GM12801 (cell line): ENCODE results near the gene TBC1D14.

Experiments
- TF ChIP-seq, protein P1 (sequence below): IDR thresholded peaks from one replicate; pipeline ENCODE4 v1.5.1; 2011; ENCODE audit warnings: control low read depth; ENCODE audit not compliant: insufficient read length; ENCODE audit errors: extremely low read depth

The TBC1D14 gene

DNA sequence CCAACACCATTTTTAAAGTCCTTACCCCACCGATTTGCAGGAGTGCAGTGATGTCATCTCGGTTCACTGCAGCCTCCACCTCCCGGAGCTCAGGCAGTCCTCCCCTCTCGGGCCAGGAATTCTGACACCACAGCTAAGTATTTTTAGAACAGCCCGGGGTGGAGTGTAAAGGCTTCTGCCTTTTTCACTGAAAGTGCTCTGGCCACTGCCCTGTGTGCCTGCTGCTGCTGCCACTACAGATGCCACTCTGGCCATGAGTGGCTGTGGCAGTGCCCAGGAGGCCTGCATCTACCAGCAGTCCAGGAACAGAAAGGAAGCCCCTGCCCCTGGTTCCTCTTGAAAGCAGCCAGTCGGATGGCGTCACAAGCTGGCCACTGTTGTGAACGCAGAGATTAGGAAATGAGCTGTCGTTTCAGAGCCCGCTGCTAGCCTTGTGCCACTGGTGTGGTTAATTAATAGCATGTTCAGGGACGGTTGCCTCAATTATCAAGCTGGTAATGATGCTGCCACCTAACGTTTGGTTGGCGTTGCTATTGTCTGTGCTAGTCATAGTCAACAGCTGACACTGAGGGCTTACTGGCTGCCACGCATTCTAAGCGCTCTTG lies 23.6 kb upstream of the TBC1D14 start:
- TF ChIP-seq, protein P1, sequence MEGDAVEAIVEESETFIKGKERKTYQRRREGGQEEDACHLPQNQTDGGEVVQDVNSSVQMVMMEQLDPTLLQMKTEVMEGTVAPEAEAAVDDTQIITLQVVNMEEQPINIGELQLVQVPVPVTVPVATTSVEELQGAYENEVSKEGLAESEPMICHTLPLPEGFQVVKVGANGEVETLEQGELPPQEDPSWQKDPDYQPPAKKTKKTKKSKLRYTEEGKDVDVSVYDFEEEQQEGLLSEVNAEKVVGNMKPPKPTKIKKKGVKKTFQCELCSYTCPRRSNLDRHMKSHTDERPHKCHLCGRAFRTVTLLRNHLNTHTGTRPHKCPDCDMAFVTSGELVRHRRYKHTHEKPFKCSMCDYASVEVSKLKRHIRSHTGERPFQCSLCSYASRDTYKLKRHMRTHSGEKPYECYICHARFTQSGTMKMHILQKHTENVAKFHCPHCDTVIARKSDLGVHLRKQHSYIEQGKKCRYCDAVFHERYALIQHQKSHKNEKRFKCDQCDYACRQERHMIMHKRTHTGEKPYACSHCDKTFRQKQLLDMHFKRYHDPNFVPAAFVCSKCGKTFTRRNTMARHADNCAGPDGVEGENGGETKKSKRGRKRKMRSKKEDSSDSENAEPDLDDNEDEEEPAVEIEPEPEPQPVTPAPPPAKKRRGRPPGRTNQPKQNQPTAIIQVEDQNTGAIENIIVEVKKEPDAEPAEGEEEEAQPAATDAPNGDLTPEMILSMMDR, result no peak

DNA sequence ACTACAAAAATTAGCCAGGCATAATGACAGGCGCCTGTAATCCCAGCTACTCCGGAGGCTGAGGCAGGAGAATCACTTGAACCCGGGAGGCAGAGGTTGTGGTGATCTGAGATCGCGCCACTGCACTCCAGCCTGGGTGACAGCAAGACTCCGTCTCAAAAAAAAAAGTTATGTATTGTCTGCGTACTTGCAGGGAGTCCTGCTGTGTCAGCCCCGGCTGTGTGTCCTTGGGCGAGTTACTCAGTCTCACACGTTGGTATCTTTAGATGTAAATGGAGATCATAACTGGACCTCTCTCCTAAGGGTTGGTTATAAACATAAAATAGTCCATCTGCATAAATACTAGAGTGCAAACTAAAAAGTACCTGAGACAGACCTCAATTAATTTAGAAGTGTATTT lies 22.7 kb upstream of the TBC1D14 start:
- TF ChIP-seq, protein P1, result no peak

DNA sequence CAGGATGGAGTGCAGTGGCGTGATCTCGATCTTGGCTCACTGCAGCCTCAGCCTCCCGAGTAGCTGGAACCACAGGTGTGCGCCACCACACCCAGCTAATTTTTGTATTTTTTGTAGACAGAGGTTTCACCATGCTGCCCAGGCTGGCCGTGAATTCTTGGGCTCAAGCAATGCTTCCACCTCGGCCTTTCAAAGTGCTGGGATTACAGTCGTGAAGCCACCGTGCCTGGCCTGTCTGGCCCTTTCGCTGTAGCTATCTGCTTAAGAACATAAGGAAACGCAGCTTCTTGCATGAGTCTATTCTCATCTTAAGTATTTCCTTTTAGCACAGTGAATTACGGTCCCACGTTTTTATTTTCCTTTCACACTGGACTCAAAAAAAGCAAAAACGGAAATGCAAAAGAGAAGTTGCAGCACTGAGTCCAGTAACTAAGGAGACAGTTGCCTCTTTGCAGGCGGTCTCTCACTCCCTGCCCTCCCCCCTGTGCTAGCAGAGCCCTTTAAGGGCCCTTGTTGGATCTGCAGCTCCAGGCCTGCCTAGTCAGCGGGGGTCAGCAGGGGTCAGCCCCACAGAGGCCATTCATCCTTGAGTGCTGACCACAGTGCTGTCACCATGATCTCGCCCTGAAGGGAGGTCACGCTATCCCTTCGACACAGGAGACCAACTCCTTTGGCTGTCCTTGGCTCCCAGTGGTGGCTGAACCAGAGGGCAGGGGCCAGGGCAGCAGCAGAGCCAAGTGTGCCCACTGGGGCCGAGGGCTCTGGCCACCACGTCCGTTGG lies 21.8 kb upstream of the TBC1D14 start:
- TF ChIP-seq, protein P1, result no peak

DNA sequence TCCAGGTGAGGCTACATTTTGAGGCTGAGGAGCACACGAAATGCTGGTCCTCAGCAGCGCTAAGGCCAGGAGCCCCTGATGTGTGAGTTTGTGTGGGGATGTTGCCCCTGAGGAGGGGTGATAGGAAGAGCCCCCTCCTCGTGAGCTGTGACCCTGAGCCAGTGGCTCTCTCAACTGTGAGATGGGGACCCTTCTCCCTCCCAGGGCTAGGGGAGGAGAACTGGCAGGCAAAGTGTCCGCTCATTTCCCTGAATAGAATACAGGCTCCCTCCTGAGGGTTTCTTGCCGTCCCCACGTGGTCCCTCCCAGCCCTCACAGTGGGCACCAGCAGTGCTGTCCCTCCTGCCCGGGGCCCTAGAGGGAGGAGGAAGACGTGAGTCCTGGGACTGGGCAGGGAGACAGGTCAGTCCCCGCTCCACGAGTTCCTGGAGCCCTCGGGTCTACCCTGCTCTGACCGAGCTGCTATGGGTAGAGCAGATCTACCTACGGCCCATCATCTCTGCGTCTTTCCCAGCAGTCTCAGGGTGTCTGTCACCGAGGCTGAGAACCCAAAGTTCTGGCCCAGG lies 21.0 kb upstream of the TBC1D14 start:
- TF ChIP-seq, protein P1, result no peak

DNA sequence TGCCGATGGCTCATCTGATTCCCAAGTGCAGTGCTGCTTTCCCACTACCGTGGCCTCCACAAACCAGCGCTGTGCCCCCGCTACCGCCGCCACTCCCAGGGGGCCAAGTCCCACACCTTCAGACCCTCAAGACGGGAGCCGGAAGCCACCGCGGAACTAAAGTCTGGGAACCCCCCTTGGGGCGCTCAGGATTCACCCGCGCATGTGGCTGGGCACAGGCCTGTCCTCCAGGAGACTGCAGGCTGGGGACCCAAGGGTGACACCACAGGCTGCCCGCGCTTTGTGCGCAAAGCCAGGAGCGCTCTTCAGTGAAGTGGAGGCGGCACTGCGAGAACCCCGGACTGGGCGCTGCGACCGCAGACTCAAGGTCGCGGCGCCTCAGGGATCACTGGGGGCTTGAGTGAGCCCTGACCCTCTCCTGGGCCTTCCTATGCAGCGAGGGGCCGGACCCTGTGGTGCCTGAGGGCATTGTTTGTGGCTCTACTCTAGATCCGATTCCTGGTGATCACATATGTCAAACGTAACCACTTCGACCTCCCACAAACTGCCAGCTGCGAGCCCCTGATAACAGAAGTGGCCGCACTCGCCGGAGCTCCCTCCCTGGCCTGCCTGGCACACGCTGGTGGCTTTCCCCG lies 20.4 kb upstream of the TBC1D14 start:
- TF ChIP-seq, protein P1, result no peak

DNA sequence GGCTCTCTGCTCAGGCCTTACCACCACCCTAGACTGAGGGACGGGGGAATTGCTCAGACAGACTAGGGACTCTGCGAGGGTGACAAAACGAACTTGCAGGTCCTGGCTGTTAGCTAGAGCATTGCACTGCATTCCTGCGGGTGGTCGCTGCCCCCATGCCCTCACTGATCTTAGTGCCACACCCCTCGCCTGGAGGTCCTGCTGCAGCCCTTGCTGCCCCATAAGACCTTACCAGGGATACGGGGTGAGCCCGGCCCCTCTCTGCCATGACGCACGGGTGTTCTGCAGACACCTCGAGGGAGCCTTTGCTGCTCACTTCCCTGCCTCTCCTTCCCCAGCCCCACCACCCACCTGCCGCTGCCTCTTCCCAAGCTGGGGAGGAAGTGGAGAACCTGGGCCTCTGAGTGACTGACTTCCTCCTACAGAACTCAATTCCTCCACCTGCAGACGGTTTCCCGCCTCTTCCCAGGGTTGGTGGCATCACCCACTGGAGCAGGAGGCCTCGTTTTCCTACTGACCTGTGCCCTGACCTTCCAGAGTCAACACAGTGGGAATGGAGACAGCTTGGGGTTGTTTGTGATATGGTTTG lies 19.8 kb upstream of the TBC1D14 start:
- TF ChIP-seq, protein P1, result no peak

DNA sequence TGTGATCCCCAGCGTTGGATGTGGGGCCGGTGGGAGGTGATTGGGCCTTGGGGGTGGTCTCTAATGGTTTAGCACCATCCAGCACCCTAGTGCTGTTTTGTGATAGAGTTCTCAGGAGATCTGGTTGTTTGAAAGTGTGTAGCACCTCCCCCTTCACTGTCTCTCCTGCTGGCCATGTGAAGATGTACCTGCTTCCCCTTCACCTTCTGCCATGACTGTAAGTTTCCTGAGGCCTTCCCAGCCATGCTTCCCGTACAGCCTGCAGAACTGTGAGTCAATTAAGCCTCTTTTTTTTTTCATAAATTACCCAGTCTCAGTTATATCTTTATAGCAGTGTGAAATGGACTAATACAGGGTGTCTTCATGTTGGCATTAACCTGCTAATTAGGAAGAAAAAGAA lies 19.3 kb upstream of the TBC1D14 start:
- TF ChIP-seq, protein P1, result no peak
